NK-92 treated with Interleukin-12 subunit alpha and Interleukin-12 subunit beta, amount 100 ng/mL, for 24 hours (cell line): Measurements from ENCODE around the gene PTGER2.

Experiments
- DNase-seq: peaks from one replicate; lab custom pipeline; 2025; lab: John Stamatoyannopoulos, UW

Gene PTGER2

DNA sequence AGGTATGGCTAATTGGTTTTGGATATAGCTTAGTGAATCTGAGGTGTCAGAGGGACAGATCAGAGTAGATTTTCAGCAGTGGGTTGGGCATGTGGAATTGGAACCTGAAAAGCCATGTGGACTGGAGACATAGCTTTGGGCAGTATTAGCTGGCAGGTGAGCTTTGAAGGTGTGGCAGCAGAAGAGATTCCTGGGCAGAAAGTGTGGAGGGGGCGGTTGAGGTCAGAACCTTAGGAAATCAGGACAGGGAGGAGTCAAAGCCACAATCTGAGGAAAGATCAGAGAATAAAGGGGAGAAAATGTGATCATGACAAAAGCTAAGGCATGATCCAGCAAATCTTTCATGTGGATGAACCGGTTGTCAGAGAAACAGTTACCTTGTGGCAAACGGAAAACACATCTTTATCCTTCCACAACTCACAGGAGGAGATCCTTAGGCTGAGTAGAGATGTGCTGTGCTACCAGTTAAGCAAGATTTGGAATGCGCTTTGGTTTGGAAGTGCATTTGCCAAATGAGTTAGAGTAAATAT, 56.4 kb downstream of the PTGER2 start:
- no peak for DNase-seq

DNA sequence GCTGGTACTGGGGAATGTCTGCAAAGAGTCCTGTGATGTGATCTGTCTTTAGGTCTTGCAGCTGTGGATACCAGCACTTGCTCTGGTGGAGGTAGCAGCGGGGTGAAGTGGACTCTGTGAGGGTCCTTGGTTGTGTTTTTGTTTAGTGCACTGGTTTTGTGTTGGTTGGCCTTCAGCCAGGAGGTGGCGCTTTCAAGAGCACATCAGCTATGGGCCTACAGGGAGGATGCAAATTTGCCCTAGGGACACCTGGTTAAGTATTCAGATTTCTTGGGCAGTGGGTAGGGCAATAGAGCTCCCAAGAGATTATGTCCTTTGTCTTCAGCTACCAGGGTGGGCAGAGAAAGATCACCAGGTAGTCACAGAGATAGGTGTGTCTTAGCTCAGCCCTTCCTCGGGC, 63.8 kb downstream of the PTGER2 start:
- DNase-seq: no peak
